SK-N-MC (cell line): ENCODE data around the gene ZBTB25.

ENCODE experiments used
- EZH2 ChIP-seq: fragments of 200-600 bp; sonication (generic); IDR thresholded peaks from one replicate; pipeline ENCODE4 v1.6.1; 2017; ENCODE audit warnings: antibody characterized with exemption
- POLR2AphosphoS5 ChIP-seq: IDR thresholded peaks from 2 replicates; pipeline ENCODE4 v1.6.1; 2012; ENCODE audit warnings: mild to moderate bottlenecking, low read depth, low read length, borderline replicate concordance

DNA sequence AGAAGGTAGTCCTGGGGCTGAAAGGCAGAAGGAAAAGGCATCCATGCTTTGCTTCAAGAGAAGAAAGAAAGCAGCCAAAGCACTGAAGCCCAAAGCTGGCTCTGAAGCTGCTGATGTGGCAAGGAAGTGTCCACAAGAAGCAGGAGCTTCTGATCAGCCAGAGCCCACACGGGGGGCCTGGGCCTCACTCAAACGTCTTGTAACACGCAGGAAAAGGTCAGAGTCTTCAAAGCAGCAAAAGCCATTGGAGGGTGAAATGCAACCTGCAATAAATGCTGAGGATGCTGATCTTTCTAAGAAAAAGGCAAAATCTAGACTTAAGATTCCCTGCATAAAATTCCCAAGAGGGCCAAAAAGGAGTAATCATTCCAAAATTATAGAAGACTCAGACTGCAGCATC lies 35.2 kb downstream of the ZBTB25 start:
- TF ChIP-seq POLR2AphosphoS5 (no peak), EZH2 (no peak)
